ENCODE data around the gene CCDC9B. TPM values are rescaled to one million over a fixed set of nuclear protein-coding genes. Genes with fewer than 3 reads are reported as not detected.

CCDC9B gene
- total and polyA plus RNA-seq, 10 donors: 2.2 to 19.4 (median 7.1) TPM

- peak overlapping the region in 7 of 8 donors; percentile 58 to 87 (median 75) for H3K27ac ChIP-seq
- no peak for DNase-seq
- H3K4me1 ChIP-seq: peaks cover 10 to 38% (median 24%) of the 10 kb centered on the region in 6 donors
- WGBS, 5 donors: 59 to 70% (median 61%) methylated on average over 5 of the region's 5 CpGs
- no peaks in the 10 kb centered on the region for H3K9me3 ChIP-seq
- peaks cover 0 to 5% (median 0%) of the 10 kb centered on the region in 6 donors for H3K36me3 ChIP-seq
- peak overlapping the region in 7 of 8 donors; percentile 40 to 76 (median 51) for H3K4me3 ChIP-seq
- intact Hi-C loops (cut with DNase I; ENCODE audit: low total_unique reads): loop anchor here (10.0 kb wide), 1 partner anchor 47 kb away; no protein-coding TSS in a partner anchor
- TF ChIP-seq POLR2A (IDR thresholded peaks at IDR 0.05) (no peak), POLR2AphosphoS5 (IDR thresholded peaks at IDR 0.05) (no peak), CTCF (IDR thresholded peaks at IDR 0.05 in 8 of 11, conservative IDR thresholded peaks at IDR 0.05 in 3 of 11) (no peak)
- no peaks in the 10 kb centered on the region for H3K27me3 ChIP-seq (replicated peaks in 1 of 7)
Measured at GRCh38 chr15:40367371-40367685, 26.6 kb upstream of the CCDC9B start.

GRCh38 chr15:40366457-40367370 is 26.0 kb upstream of the CCDC9B start:
- TF ChIP-seq POLR2AphosphoS5 (IDR thresholded peaks at IDR 0.05) (no peak), POLR2A (IDR thresholded peaks at IDR 0.05) (no peak), CTCF (IDR thresholded peaks at IDR 0.05 in 8 of 11, conservative IDR thresholded peaks at IDR 0.05 in 3 of 11) (no peak)
- 92 to 96% (median 95%) methylated on average over 12 to 14 of the region's 14 CpGs for WGBS, 5 donors
- H3K4me1 ChIP-seq: peaks cover 10 to 33% (median 21%) of the 10 kb centered on the region in 6 donors
- H3K9me3 ChIP-seq: no peaks in the 10 kb centered on the region
- H3K4me3 ChIP-seq: peak overlapping the region in 4 of 8 donors; percentile 47 to 76 (median 52)
- peaks cover 0 to 5% (median 0%) of the 10 kb centered on the region in 6 donors for H3K36me3 ChIP-seq
- peak; percentile 78 for DNase-seq
- intact Hi-C loops (cut with DNase I; ENCODE audit: low total_unique reads): loop anchor here (10.0 kb wide), 1 partner anchor 48 kb away; no protein-coding TSS in a partner anchor
- peak overlapping the region in 5 of 8 donors; percentile 75 to 87 (median 80) for H3K27ac ChIP-seq
- H3K27me3 ChIP-seq (replicated peaks in 1 of 7): no peaks in the 10 kb centered on the region

- H3K36me3 ChIP-seq: peaks cover 0 to 5% (median 0%) of the 10 kb centered on the region in 6 donors
- H3K9me3 ChIP-seq: no peaks in the 10 kb centered on the region
- intact Hi-C loops (cut with DNase I; ENCODE audit: low total_unique reads): loop anchor here (10.0 kb wide), 1 partner anchor 49 kb away; no protein-coding TSS in a partner anchor
- H3K4me3 ChIP-seq: no peak overlapping the region
- peak; percentile 56 for DNase-seq
- no peaks in the 10 kb centered on the region for H3K27me3 ChIP-seq (replicated peaks in 1 of 7)
- 86 to 92% (median 89%) methylated on average over 11 of the region's 11 CpGs for WGBS, 5 donors
- peaks cover 10 to 33% (median 20%) of the 10 kb centered on the region in 6 donors for H3K4me1 ChIP-seq
- no peak overlapping the region for H3K27ac ChIP-seq
- TF ChIP-seq POLR2AphosphoS5 (IDR thresholded peaks at IDR 0.05) (no peak), POLR2A (IDR thresholded peaks at IDR 0.05) (no peak)
Measured at GRCh38 chr15:40365624-40366456, 25.1 kb upstream of the CCDC9B start.

- TF ChIP-seq CTCF (IDR thresholded peaks at IDR 0.05 in 8 of 11, conservative IDR thresholded peaks at IDR 0.05 in 3 of 11) (no peak), POLR2A (IDR thresholded peaks at IDR 0.05) (no peak), POLR2AphosphoS5 (IDR thresholded peaks at IDR 0.05) (no peak)
- peak; percentile 41 for DNase-seq
- intact Hi-C loops (cut with DNase I; ENCODE audit: low total_unique reads): loop anchor here (10.0 kb wide), 1 partner anchor 50 kb away; no protein-coding TSS in a partner anchor
- Histone ChIP-seq H3K27me3 (replicated peaks in 1 of 7) (no peaks in the 10 kb centered on the region), H3K27ac (no peak overlapping the region), H3K36me3 (peaks cover 0 to 5% (median 0%) of the 10 kb centered on the region in 6 donors), H3K4me3 (no peak overlapping the region), H3K9me3 (no peaks in the 10 kb centered on the region), H3K4me1 (peaks cover 10 to 33% (median 20%) of the 10 kb centered on the region in 6 donors)
- WGBS, 5 donors: 90 to 94% (median 93%) methylated on average over 5 of the region's 5 CpGs
Measured at GRCh38 chr15:40365016-40365415, 24.3 kb upstream of the CCDC9B start.

Measured in spleen (tissue), 11 donors.